NCI-H524 treated with DMSO at 0.1 percent for 48 hours (cell line): ENCODE results near the gene FAM236B.
"Not testable (repeated sequence)": the region's sequence is repeated elsewhere in the genome, so short reads cannot be mapped to it uniquely, and the experiment has no call there.

ENCODE experiments used
- DNase-seq: peaks from one replicate; lab custom pipeline; 2025; lab: John Stamatoyannopoulos, UW

FAM236B gene

GRCh38 chrX:72782560-72782959, at the start of gene FAM236B:
Gene FAM236B (minus strand): TSS chrX:72782660. CDS start chrX:72782560, 100 bp downstream.
- DNase-seq = not testable (repeated sequence)

- DNase-seq = not testable (repeated sequence)
Measured at GRCh38 chrX:72830701-72831100, 48.2 kb upstream of the FAM236B start.

- DNase-seq = not testable (repeated sequence)
Measured at GRCh38 chrX:72808110-72808509, 25.6 kb upstream of the FAM236B start, which contains the start of gene FAM236D. Gene FAM236D (minus strand): TSS chrX:72808210. CDS start chrX:72808110, 100 bp downstream.

GRCh38 chrX:72790390-72790789, 7.9 kb upstream of the FAM236B start:
- DNase-seq = not testable (repeated sequence)

GRCh38 chrX:72788142-72788541, 5.7 kb upstream of the FAM236B start:
- not testable (repeated sequence) for DNase-seq

GRCh38 chrX:72783964-72784363, 1.5 kb upstream of the FAM236B start:
- not testable (repeated sequence) for DNase-seq

GRCh38 chrX:72783365-72783936, 991 bp upstream of the FAM236B start:
- not testable (repeated sequence) for DNase-seq

GRCh38 chrX:72778146-72778545, 4.3 kb downstream of the FAM236B start:
- not testable (repeated sequence) for DNase-seq

- DNase-seq = not testable (repeated sequence)
Measured at GRCh38 chrX:72777467-72777790, 5.0 kb downstream of the FAM236B start.

GRCh38 chrX:72776653-72777466, 5.6 kb downstream of the FAM236B start, which contains the start of gene DMRTC1B:
Gene DMRTC1B (plus strand): TSS chrX:72776890. CDS start chrX:72845136, 68,246 bp downstream.
- DNase-seq = not testable (repeated sequence)

- DNase-seq = not testable (repeated sequence)
Measured at GRCh38 chrX:72760454-72760853, 22.0 kb downstream of the FAM236B start.

GRCh38 chrX:72748545-72748944, 33.9 kb downstream of the FAM236B start:
- not testable (repeated sequence) for DNase-seq

GRCh38 chrX:72745546-72745945, 36.9 kb downstream of the FAM236B start:
- not testable (repeated sequence) for DNase-seq

GRCh38 chrX:72735561-72735960, 46.9 kb downstream of the FAM236B start:
- no peak for DNase-seq

- DNase-seq = not testable (repeated sequence)
Measured at GRCh38 chrX:72733636-72734035, 48.8 kb downstream of the FAM236B start.
